ENCODE measurements around the gene LACTBL1. TPM values are rescaled to one million over a fixed set of nuclear protein-coding genes. Genes with fewer than 3 reads are reported as not detected.

Gene LACTBL1
- total RNA-seq, 1 experiment from 2014 or later = not detected

- Histone ChIP-seq H3K9ac (ENCODE audit: extremely low read depth, insufficient read length, low read length) (no peak overlapping the region), H2AK5ac (ENCODE audit: insufficient read length, low read length) (no peak overlapping the region), H4K91ac (ENCODE audit: insufficient read length, low read depth, low read length) (no peak overlapping the region), H3K27ac (ENCODE audit: insufficient read length, low read depth, low read length) (no peak overlapping the region), H3K4ac (ENCODE audit: low read depth, low read length) (no peak overlapping the region), H2BK12ac (ENCODE audit: insufficient read length, low read depth, low read length) (no peak overlapping the region), H2BK15ac (ENCODE audit: low read depth, low read length) (no peak overlapping the region), H3K56ac (ENCODE audit: insufficient read length, low read depth, low read length) (no peak overlapping the region), H3K23ac (ENCODE audit: insufficient read length, low read depth, low read length) (no peak overlapping the region), H4K8ac (replicated peaks; ENCODE audit: insufficient read length, low read depth, low read length) (no peak overlapping the region), H3K23me2 (ENCODE audit: insufficient read length, low read depth, low read length, poor library complexity, severe bottlenecking) (no peaks in the 10 kb centered on the region), H3T11ph (ENCODE audit: low read length) (no peak overlapping the region), H2AFZ (ENCODE audit: low read length) (no peak overlapping the region), H2BK120ac (ENCODE audit: low read depth, low read length, poor library complexity, severe bottlenecking) (no peak overlapping the region), H3K4me2 (ENCODE audit: insufficient read depth, insufficient read length, low read length) (no peak overlapping the region), H3K14ac (ENCODE audit: insufficient read depth, low read length) (no peak overlapping the region), H3K79me2 (ENCODE audit: insufficient read depth, low read length) (no peaks in the 10 kb centered on the region), H4K5ac (ENCODE audit: insufficient read length, low read depth, low read length) (no peak overlapping the region), H3K79me1 (ENCODE audit: insufficient read depth, low read depth, low read length, poor library complexity, severe bottlenecking) (no peaks in the 10 kb centered on the region), H3K18ac (ENCODE audit: insufficient read length, low read depth, low read length) (no peak overlapping the region), H3K4me1 (ENCODE audit: insufficient read depth, low read length) (no peaks in the 10 kb centered on the region), H4K20me1 (ENCODE audit: control insufficient read depth, insufficient read depth, insufficient read length) (no peaks in the 10 kb centered on the region), H2BK20ac (ENCODE audit: low read depth, low read length, poor library complexity, severe bottlenecking) (no peak overlapping the region), H3K9me3 (ENCODE audit: control insufficient read depth, low read depth, low read length) (no peaks in the 10 kb centered on the region), H3K27me3 (ENCODE audit: insufficient read depth, low read length) (no peaks in the 10 kb centered on the region; the same call in 1 of the 2 replicates), H2BK5ac (ENCODE audit: insufficient read length, low read length) (no peak overlapping the region)
- Mint-ChIP-seq H3K27ac (no peak overlapping the region), H3K27me3 (ENCODE audit: low read depth) (no peaks in the 10 kb centered on the region; the same call in 1 of the 2 replicates), H3K4me3 (no peak overlapping the region), H3K36me3 (ENCODE audit: insufficient read depth in 1 of 3, low read depth in 3 of 3) (no peaks in the 10 kb centered on the region), H3K9me3 (no peaks in the 10 kb centered on the region), H3K4me1 (no peaks in the 10 kb centered on the region)
- no peak for DNase-seq
- TF ChIP-seq, protein P1, sequence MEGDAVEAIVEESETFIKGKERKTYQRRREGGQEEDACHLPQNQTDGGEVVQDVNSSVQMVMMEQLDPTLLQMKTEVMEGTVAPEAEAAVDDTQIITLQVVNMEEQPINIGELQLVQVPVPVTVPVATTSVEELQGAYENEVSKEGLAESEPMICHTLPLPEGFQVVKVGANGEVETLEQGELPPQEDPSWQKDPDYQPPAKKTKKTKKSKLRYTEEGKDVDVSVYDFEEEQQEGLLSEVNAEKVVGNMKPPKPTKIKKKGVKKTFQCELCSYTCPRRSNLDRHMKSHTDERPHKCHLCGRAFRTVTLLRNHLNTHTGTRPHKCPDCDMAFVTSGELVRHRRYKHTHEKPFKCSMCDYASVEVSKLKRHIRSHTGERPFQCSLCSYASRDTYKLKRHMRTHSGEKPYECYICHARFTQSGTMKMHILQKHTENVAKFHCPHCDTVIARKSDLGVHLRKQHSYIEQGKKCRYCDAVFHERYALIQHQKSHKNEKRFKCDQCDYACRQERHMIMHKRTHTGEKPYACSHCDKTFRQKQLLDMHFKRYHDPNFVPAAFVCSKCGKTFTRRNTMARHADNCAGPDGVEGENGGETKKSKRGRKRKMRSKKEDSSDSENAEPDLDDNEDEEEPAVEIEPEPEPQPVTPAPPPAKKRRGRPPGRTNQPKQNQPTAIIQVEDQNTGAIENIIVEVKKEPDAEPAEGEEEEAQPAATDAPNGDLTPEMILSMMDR (conservative IDR thresholded peaks at IDR 0.05) = no peak
- WGBS (ENCODE audit: extremely low coverage, insufficient read length, low lambda C conversion rate) = no CpG with 5 or more reads among the region's 3 CpGs
These were observed 15.6 kb downstream of the LACTBL1 start for GRCh38 chr1:22957066-22957465.
